CD4-positive, alpha-beta T cell treated with Interleukin-4 for 4 hours (primary cell): ENCODE data around the gene BSND.

Source experiments
- DNase-seq: peaks from one replicate; pipeline ENCODE4 v3.0.0-alpha.2; 2020

Gene BSND

DNA sequence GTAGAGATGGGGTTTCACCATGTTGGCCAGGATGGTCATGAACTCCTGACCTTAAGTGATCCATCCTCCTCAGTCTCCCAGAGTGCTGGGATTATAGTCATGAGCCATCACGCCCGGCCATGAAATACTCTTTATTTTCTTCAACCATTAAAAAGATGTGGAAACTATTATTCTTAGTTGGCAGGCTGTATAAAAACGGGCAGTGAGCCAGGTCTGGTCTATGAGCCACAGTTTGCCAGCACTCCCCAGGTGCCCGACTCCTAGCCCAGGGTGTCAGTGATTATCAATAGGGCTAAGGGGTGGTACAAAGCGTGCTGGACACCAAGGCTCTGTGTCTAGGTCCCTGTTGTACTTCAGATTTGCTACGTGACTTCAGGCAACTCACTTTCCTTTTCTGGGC is 22.0 kb upstream of the BSND start:
- DNase-seq: no peak

DNA sequence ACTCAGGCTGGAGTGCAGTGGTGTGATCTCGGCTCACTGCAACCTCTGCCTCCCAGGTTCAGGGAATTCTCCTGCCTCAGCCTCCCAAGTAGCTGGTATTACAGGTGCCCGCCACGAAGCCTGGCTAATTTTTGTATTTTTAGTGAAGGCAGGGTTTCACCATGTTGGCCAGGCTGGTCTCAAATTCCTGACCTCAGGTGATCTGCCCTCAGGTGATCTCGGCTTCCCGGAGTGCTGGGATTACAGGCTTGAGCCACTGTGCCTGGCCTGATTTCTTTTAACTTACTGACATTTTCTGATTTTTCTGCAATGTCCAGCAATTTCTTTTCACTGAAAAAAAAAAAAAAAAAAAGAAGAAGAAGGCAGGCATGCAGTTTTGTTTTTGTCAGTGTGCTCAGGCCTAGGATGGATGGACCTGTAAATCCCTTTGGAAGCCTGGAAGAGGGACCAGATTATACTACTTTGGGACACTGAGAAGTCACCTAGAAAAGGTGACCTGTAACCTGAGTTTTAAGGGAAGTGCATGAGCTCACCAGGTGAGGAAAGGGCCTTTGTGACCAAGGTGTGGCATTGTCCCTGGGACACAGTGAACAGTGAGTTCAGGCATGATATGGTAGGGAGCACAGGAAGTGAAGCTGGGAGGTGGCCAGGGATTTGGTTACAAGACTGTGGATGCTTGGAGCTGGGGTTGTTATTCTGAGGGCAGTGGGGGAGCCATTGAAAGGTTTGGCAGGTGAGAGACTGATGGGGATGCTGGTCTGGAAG is 21.0 kb upstream of the BSND start:
- no peak for DNase-seq

DNA sequence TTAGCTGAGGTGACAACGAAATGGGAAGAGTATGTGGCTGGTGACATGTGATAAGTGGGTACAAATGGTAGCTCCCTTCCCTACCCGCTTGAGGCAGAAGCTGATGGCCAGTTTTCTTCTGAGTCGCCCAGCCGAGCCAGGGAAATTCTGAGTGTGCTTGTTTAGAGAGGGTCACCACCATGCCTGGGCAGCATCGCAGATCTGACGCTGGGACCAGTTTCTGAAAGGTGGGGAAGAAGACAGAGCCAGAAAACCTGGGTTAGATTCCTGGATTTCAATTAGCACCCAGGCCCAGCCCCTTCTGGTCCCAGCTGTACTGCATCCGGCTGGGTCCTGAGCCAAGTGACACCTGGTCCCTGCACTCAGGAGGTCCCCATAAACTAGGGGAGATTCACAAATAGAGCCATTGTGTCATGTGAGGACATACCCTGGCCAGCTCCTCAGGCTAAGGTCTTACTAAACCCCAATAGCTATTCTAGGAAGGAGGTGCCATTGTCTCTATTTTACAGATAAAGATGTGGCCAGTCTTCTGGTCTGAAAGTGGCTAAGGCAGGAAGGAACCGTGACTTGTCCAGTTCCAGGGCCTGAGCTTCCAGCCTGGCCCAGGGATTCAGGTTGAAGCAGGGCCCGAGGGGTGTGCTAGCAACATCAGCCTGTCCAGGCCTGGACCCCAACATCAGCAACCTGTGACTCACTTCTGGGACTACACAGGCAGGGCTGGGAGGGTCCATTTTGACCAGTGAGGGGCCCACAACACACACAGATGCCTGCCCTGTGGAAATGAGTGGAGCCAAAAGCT is 20.0 kb upstream of the BSND start:
- DNase-seq: no peak

DNA sequence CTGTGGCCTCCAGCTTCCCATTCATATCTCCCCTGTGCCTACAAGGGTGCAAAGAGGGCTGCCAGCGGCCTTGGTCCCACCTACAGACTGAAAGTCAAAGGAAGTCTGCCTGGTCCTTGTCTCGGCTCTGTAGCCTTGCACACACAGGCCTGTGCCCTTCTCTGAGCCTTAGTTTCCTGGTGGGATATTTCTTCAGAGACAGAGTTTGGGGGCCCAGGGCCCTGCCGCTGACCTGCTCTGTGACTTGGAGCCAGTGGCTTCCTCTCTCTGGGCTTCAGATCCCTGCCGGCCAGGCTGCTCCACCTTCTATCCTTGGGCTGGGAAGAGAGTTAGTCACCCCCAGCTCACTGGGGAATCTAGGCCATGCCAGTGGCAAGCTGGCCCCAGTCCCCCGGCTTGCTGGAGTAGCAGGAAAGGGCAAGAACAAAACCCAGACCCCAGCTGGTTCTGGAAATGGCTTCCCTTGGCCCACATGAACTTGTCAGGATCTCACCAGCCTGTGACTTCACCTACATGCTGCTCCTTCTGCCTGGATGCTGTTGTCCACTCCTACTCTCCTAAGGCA is 19.3 kb upstream of the BSND start:
- no peak for DNase-seq

DNA sequence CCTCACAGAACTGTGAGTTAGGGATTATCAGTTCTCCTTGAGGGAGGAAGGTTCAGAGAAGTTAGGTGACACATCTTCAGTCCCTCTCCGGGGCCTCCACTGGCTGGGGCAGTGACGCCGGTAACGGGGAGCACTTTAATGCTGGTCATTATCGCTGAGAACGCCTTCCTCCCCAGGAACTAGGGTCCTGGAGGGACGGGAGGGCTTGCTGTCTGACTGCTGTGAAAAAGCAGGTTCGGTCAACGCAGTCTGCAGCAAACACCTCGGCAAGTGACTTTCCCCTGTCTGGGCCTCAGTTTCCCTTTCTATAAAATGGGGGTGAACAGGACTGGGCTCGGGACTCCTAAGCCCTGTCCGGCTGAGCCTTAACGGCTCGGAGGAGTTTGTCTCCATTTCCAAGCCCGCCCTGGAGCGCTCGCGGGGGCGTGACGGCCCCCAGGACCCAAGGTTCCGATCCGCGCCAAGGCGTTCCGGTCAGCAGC is 18.6 kb upstream of the BSND start:
- no peak for DNase-seq

DNA sequence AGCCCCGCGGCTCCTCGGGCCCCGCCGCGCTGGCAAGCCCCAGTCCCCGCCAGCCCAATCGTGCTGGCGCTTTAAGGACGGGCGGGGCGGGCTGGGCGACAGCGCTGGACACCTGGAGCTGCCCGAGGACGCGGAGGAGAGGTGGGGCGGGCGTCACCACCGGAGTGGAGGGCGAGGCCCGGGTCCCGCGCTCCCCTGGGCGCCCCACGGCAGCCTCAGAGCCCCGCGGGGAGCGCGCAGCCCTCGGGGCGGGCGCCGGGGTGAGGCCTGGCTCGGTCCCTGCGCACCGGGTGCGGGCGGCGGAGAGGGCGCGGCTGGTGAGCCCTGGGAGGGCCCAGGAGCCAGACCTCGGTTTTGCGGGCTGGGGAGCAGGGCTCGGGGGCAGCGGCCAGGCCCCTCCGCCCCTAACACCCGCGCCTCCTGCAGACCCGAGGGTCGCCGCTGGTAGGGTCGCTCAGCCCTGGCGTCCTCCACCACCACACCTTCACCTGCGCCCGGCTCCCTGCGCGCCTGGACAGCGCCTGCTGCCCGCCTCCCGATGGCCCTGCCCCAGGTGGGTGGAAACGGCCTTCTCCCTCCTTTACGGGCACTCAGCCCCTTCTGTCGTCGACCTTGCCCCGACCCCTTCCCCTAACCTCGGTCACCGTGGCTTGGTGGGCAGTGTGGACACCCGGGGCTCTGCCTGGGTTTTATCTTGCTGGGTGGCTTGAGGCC is 18.0 kb upstream of the BSND start, which contains the start of gene TMEM61:
TSS of gene TMEM61 (plus strand) at position 101 of the 714 bp plus-strand sequence. CDS start at position 539, 438 bp downstream.
- no peak for DNase-seq

DNA sequence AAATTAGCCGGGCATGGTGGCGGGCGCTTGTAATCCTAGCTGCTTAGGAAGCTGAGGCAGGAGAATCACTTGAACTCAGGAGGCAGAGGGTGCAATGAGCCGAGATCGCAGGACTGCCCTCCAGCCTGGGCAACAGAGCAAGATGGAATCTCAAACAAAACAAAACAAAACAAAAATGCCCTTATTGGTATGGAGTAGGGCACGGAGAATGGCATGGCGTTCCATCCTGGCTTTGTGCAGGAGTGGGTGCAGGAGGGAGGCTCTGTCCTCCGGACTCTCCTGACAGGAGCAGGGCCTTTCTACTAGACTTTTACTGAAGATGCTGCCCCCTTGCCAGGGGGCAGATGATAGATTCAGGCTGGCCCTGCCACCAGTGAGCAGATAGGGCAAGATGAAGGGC is 17.3 kb upstream of the BSND start:
- DNase-seq: no peak

DNA sequence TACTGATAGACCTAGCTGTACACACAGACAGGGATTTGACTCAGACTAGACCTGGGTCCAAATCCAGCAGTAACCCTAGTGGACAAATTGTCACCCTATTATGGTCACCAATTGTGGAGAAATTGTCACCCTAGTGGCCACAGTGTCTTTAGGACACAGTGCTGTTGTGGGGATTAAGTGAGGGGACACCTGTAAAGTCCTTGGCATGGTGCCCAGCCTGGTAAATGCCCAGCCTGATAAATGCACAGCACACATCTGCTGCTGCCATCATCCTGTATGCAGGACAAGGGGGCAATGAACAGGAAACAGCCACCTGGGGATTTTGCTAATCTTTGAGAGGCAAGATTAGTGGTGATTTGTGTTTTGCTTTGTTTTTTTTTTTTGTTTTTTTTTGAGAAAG is 16.0 kb upstream of the BSND start:
- no peak for DNase-seq

DNA sequence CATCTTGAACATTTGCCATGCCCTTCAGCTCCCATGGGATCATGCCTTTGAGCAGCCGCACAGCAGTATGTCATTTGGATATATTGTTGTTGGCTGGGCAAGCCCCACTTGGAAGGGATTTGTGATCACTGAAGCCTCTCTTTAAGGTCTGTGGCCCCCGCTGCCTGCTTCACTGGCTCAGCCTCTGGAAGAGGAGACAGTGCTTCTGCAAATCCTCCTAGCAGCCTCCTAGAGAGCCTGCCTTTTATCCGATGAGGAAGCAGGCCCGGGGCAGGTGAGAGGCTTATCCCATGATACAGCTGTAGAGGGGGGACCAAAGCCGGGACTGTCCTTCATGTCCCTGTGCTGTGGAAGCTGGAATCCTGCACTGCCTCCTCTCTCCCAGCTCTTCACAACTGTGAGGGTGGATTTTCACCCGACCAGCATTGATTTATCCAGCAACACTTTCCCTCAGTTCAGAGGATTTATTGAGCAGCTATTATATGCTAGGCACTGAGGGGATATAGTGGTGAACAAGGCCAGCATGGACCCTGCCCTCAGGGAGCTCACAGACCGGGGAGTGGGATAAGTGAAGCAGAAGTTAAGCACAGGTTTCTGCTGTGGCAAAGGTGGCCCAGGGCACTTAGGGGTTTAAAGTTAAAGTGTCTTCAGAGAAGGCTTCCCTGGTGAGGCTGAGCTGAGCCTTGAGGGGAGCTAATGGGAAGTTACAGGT is 14.4 kb upstream of the BSND start:
- no peak for DNase-seq

DNA sequence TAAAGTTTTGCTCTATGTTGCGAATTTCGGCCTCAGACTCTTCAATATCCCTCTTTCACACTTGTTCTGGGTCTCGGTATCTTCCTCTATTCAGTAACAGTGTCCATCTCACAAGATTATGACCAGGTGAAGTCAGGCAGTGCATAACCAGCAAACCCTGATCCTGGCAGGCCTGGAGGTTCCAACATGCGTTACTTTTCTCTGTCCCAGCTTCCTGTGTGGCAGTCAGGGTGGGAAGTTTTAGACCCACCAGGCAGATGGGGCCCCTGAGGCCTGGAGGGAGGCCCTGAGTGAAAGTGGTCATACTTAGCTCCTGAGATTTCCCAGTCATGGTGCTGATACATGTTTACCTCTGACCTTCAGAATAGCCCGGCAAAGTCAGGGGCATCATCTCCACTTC is 13.2 kb upstream of the BSND start:
- DNase-seq: no peak

DNA sequence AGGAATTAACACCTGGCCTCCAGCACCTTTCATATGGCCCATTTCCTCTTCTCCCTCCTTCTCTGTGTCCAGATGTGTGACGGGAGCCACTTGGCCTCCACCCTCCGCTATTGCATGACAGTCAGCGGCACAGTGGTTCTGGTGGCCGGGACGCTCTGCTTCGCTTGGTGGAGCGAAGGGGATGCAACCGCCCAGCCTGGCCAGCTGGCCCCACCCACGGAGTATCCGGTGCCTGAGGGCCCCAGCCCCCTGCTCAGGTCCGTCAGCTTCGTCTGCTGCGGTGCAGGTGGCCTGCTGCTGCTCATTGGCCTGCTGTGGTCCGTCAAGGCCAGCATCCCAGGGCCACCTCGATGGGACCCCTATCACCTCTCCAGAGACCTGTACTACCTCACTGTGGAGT is 12.7 kb upstream of the BSND start:
- DNase-seq: no peak

DNA sequence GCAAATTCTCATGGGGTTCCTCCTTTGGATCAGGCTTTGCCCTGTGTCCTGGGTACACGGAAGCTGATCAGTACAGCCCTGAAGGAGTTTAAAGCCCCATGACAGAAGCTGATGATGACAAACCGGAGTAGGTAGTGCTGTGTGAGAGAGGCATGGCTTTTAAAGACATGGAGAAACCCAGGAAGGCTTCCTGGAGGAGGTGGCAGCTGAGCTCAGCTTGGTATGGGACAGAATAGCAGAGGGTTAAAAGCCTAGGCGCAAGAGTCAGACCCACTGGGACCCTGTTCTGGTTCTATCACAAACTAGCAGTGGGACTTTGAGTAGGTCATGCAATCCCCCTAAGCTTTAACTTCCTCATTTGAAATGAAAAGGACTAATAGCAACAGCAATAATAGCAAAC is 12.2 kb upstream of the BSND start:
- no peak for DNase-seq

DNA sequence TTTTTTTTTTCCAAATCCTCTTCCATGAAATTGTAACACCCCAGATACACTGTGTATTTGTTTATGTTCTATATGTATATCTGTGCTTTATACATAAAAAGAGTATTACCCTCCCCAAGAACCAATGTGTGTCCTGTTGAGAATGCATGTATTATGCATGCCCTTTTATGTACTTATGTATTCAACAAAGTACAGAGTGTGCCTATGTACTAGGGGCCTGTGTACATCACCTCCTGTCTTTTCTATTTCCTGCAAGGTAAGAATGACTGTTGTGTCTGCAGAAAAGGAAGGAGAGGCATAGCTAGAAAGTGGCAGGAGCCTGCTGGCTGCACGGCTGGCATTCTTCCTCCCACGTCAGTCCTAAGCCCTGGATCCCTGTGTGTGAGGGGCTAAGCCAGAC is 11.3 kb upstream of the BSND start:
- DNase-seq: no peak

DNA sequence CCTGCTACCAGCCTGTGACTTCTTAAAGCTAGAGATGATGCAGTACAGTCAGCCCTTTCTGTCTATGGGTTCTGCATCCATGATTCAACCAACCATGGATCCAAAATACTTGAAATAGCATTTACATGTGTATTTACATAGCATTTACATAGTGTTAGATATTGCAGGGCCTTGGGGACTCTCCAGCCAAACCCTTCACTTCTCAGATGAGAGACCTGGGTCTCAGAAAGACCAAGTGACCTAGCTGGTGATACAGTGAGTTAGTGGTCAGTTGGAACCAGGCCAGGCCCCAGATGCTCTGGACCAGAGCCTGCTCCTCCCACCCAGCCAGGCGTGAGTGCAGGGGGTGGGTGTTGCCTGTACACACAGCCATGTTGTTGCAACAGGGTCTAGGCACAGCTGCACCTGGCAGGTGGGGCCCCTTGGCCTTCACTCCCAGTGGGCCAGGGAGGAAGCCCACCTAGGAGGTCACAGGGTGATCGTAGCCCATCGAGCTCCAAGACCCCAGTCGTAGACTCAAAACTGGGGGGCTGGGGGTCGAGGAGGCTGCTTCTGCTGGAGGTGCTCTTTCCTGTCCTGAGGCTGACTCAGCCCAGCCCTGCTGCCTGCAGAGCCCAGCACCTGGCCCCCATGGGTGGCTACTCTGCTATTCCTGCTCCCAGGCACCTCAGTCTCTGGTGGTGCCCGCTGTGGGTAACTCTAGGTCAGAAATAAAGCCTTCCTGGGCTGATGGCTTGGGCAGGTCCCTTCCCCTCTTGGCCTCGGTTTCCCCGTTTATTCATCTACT is 10.6 kb upstream of the BSND start:
- no peak for DNase-seq

DNA sequence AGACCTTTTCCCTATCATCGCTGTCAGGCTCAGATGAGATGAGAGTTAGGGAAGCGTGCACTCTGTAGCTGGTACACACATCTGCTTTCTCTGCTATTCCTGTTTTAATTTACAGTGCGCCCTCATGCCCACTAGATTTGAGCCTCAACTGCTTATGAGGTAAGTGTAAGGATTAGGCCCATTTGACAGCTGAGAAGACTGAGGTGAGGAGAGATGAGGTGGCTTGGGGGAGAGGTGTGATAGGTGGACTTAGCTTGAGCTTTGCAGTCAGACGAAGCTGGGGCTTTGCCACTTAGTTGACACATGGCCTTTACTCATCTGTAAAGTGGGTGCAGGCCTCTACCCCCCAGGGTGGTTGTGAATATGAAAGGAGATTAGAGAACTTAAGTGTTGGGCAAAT is 9.8 kb upstream of the BSND start:
- no peak for DNase-seq

DNA sequence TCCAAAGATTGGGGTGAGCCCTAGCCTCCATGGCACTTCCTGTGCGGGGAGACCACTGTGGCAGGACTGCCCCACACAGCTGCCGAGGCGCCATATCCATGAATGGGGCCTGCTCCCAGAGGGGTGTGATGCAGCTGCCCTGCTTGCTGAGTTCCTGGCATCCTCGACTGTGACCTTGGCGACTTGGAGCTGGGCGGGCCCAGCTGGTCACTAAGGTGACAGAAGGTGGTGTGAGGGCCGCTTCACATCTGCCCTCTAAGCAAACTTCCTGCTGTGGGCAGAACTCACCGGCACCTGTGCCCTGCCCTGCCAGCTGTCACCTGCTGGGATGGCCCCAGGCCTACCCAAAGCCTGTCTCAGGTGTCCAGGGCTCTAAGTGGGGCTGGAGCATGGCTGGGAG is 9.3 kb upstream of the BSND start:
- DNase-seq: no peak

DNA sequence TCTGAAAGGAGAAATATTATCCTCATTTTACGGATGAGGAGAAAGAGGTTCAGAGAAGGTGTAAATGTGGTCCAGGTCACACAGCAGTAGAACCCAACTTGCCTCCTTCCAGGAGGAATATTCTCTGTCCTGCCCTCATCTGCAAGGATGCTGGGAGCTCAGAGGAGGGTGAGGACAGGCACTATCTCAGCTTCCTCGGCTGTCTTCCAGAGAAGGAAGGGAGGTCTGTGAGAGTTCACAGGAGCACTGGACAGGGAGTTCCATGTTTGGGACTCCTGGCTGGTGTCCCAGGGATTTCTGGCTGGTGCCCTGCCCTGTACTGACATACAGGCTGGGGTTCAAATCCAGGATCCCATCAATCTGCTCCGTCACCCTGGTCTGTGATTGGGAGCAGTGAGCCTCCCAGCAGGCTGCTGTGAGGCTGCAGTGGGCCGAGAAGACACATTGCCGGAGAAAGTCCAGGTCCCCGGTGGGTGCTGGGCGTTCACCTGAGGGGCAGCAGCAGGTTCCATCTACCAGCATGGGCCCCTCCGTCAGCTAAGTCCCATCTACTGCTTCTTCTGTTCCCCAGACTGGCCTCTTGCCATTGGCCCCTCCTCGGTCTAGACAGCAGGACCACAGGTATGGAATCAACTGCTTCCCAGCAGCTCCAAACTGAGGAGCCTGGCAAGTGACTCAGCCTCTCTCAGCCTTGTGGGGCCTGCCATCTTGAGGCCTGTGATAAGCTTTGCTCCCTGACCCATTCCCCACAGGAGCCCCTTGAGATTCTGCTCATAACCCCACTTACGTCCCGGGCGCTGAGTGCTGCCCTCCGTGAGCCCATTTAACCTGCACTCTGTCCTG is 8.5 kb upstream of the BSND start:
- no peak for DNase-seq

DNA sequence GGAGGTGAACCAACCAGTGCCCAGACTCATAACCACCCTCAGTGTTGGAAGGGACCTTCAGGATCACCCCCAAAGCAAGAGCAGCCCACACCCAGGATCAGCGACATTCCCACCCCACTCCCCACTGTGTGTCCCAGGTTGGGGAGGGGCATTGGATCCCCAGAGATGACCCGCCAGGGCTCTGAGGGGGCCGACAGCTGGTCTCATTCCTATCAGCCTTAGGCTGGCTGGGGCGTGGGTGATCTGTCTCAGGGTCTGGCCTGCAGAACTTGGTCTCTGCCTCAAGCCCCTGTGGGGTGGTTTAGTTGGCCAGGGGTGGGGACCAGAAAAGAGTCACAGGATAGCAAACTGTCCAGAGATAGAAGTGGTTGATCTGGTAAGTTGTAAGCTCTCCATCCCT is 7.8 kb upstream of the BSND start:
- DNase-seq: no peak

DNA sequence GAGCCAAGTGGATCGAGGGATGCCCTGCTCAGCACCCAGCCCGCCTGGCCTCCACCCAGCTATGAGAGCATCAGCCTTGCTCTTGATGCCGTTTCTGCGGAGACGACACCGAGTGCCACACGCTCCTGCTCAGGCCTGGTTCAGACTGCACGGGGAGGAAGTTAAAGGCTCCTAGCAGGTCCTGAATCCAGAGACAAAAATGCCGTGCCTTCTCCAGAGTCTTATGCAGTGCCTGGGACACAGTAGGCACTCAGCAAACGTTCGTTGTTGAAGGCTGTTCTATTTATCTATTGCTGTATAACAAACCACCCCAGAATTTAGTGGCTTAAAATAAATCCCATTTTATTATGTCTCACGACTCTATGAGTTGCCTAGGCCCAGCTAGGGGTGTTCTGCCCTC is 6.8 kb upstream of the BSND start:
- DNase-seq: no peak

DNA sequence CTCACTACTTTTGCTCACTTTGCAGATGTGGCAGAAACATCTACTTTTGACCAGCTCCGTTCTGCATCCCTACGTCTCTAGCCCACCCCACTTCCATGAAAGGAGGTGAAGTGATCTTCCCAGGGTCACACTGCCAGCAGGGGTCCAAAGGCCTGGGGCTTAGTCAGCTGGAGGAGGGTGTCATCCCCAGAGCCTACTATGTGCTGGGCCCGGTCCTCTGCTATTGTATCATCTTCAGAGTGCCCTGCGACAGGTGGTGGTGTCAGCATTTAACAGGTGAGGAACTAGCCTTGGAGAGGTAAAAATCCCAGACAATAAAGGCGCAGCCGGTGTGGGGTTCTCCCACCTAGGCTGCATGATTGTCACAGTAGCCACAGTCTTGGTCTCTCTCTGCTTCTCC is 5.6 kb upstream of the BSND start:
- no peak for DNase-seq
